ENCODE results near the gene N4BP2L2. TPM values are rescaled to one million over a fixed set of nuclear protein-coding genes. Genes with fewer than 3 reads are reported as not detected.

N4BP2L2 gene
- total and polyA plus RNA-seq, 2 of the 13 experiments (the other 11 are each of a cell fraction or from before 2014, with no cell fraction given), result 58.9 to 81.2 TPM

GRCh38 chr13:32538621-32539246 is at the start of gene N4BP2L2 (continued):
- peak; percentile 100 for TF ChIP-seq THAP9 (CRISPR knock-in tag; IDR thresholded peaks at IDR 0.05; ENCODE audit: borderline replicate concordance)
- TF ChIP-seq ARID2 (CRISPR knock-in tag; IDR thresholded peaks at IDR 0.05; ENCODE audit: borderline replicate concordance), result no peak
- TF ChIP-seq ARNT2 (CRISPR knock-in tag; IDR thresholded peaks at IDR 0.05; ENCODE audit: low read depth), result no peak
- no peak for TF ChIP-seq MAFG (CRISPR knock-in tag; IDR thresholded peaks at IDR 0.05)
- TF ChIP-seq ZNF292 (CRISPR knock-in tag; IDR thresholded peaks at IDR 0.05; ENCODE audit: borderline replicate concordance, low read depth), result no peak
- peak; percentile 79 for TF ChIP-seq ARID4A (CRISPR knock-in tag; IDR thresholded peaks at IDR 0.05; ENCODE audit: borderline replicate concordance)
- TF ChIP-seq HIVEP1 (CRISPR knock-in tag; IDR thresholded peaks at IDR 0.05), result no peak
- TF ChIP-seq ATF3 (CRISPR knock-in tag; IDR thresholded peaks at IDR 0.05), result no peak
- TF ChIP-seq REL (CRISPR knock-in tag; conservative IDR thresholded peaks at IDR 0.05), result no peak
- no peak for TF ChIP-seq ZNF713 (CRISPR knock-in tag; IDR thresholded peaks at IDR 0.05)
- 0 out of 2 replicates have a peak, but pooled peaks have one; percentile 29 for TF ChIP-seq SOX5 (CRISPR knock-in tag; IDR thresholded peaks at IDR 0.05; ENCODE audit: borderline replicate concordance)
- TF ChIP-seq CBX2 (IDR thresholded peaks at IDR 0.05; ENCODE audit: low read depth, low read length), result no peak
- no peak for TF ChIP-seq CBX2 (CRISPR knock-in tag; IDR thresholded peaks at IDR 0.05; ENCODE audit: low read depth)
- no peak for TF ChIP-seq TCF12 (IDR thresholded peaks at IDR 0.05)
- no peak for TF ChIP-seq TCF12 (CRISPR knock-in tag; IDR thresholded peaks at IDR 0.05)
- peak; percentile 88 for TF ChIP-seq GATAD1 (CRISPR knock-in tag; IDR thresholded peaks at IDR 0.05)
- TF ChIP-seq ZNF501 (CRISPR knock-in tag; IDR thresholded peaks at IDR 0.05), result peak; percentile 67
- no peak for TF ChIP-seq TP53 (CRISPR knock-in tag; conservative IDR thresholded peaks at IDR 0.05)
- TF ChIP-seq ZNF674 (CRISPR knock-in tag; IDR thresholded peaks at IDR 0.05; ENCODE audit: low read depth), result no peak
- peak; percentile 62; the same call in 1 of the 2 replicates for TF ChIP-seq ZNF280B (CRISPR knock-in tag; IDR thresholded peaks at IDR 0.05; ENCODE audit: borderline replicate concordance)
- TF ChIP-seq ATF1 (CRISPR knock-in tag; IDR thresholded peaks at IDR 0.05), result peak; percentile 90
- no peak for TF ChIP-seq ZMYM3 (CRISPR knock-in tag; IDR thresholded peaks at IDR 0.05)
